HAP-1 (cell line): Measurements from ENCODE around the gene PRTN3.
A peak's percentile ranks its signal among the peaks of the same experiment; 100 is the strongest.
"Not testable (repeated sequence)": the region's sequence is repeated elsewhere in the genome, so short reads cannot be mapped to it uniquely, and the experiment has no call there.

Experiments used
- DNase-seq, 2 experiments: peaks; one replicate each; pipeline ENCODE4 v3.0.0-alpha.2; 2016 to 2020; ENCODE audit warnings: low spot score in 2 of 2
- H3K27me3 ChIP-seq: fragments of 250-450 bp; sonication (Bioruptor Pico); 2 replicates; pipeline ENCODE4 v1.5.1; 2020; ENCODE audit warnings: low read depth, mild to moderate bottlenecking, moderate library complexity
- H3K36me3 ChIP-seq: fragments of 250-450 bp; sonication (Bioruptor Pico); replicated peaks from 2 replicates; pipeline ENCODE4 v1.5.1; 2020; ENCODE audit warnings: mild to moderate bottlenecking
- H3K4me1 ChIP-seq: fragments of 250-450 bp; sonication (Bioruptor Pico); 2 replicates; pipeline ENCODE4 v1.5.1; 2020; ENCODE audit warnings: mild to moderate bottlenecking
- H3K4me3 ChIP-seq: fragments of 250-450 bp; sonication (Bioruptor Pico); 2 replicates; pipeline ENCODE4 v1.5.1; 2020; ENCODE audit warnings: mild to moderate bottlenecking, moderate library complexity
- H3K9me3 ChIP-seq: fragments of 250-450 bp; sonication (Bioruptor Pico); 2 replicates; pipeline ENCODE4 v1.5.1; 2020; ENCODE audit warnings: mild to moderate bottlenecking, moderate library complexity
- in situ Hi-C: fragments of 300-500 bp; cut with MboI; formaldehyde crosslinking; loops from 3 replicates; pipeline ENCODE4 v1.14.3; 2020; ENCODE audit warnings: low sequenced_read_pairs, inconsistent platforms, mixed read lengths

The PRTN3 gene

GRCh38 chr19:816500-816857, 24.3 kb upstream of the PRTN3 start:
- peaks cover 21% of the 10 kb centered on the region for H3K36me3 ChIP-seq
- in situ Hi-C loops, result no loop called here
- no peak overlapping the region for H3K4me3 ChIP-seq
- no peaks in the 10 kb centered on the region for H3K27me3 ChIP-seq
- H3K9me3 ChIP-seq, result no peaks in the 10 kb centered on the region
- DNase-seq, result no peak
- no peaks in the 10 kb centered on the region for H3K4me1 ChIP-seq

- in situ Hi-C loops, H3K36me3 ChIP-seq, H3K4me1 ChIP-seq, H3K27me3 ChIP-seq, DNase-seq, H3K4me3 ChIP-seq, H3K9me3 ChIP-seq: not testable (repeated sequence)
Observed at GRCh38 chr19:820212-820611, 20.6 kb upstream of the PRTN3 start.

GRCh38 chr19:821231-821824, 19.5 kb upstream of the PRTN3 start:
- in situ Hi-C loops, result no loop called here
- H3K4me1 ChIP-seq, result no peaks in the 10 kb centered on the region
- peak in 1 of 2 experiments; percentile 68 for DNase-seq
- no peaks in the 10 kb centered on the region for H3K27me3 ChIP-seq
- H3K4me3 ChIP-seq, result peak overlapping the region; percentile 42
- no peaks in the 10 kb centered on the region for H3K9me3 ChIP-seq
- H3K36me3 ChIP-seq, result no peaks in the 10 kb centered on the region

GRCh38 chr19:821825-822503, 18.8 kb upstream of the PRTN3 start, which contains the start of gene PLPPR3:
PLPPR3 (minus strand) TSS chr19:821955; CDS start chr19:821559, 396 bp downstream.
- Histone ChIP-seq H3K4me3 (peak within 1 kb of the TSS; percentile 42), H3K9me3 (no peaks in the 10 kb centered on the region), H3K36me3 (no peaks in the 10 kb centered on the region), H3K27me3 (no peaks in the 10 kb centered on the region), H3K4me1 (no peaks in the 10 kb centered on the region)
- in situ Hi-C loops, result no loop called here
- peak in 1 of 2 experiments; percentile 51 for DNase-seq

GRCh38 chr19:823565-824121, 17.2 kb upstream of the PRTN3 start:
- no peaks in the 10 kb centered on the region for H3K9me3 ChIP-seq
- H3K4me3 ChIP-seq, result no peak overlapping the region
- no peaks in the 10 kb centered on the region for H3K4me1 ChIP-seq
- in situ Hi-C loops, result no loop called here
- DNase-seq, result no peak
- no peaks in the 10 kb centered on the region for H3K27me3 ChIP-seq
- H3K36me3 ChIP-seq, result no peaks in the 10 kb centered on the region

DNA sequence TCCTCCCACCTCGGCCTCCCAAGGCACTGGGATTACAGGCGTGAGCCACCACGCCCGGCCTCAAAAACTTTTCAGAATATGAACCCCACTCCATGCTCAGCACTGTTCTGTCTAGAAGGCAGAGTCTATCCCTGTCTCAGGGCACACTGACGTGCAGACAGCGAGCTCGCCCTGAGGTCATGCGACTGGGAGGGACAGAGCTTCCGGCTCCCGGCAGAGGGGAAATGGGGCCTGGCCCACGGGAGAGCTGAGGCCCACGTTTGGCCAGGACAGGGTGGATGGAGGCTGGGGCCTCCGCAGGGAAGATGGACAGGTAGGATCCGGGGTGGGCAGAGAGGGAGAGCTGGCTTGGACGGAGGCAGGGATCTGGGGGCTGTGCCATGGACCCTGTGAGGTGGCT, 15.9 kb upstream of the PRTN3 start:
- H3K9me3 ChIP-seq, result no peaks in the 10 kb centered on the region
- H3K27me3 ChIP-seq, result no peaks in the 10 kb centered on the region
- H3K4me1 ChIP-seq, result no peaks in the 10 kb centered on the region
- in situ Hi-C loops, result no loop called here
- H3K36me3 ChIP-seq, result no peaks in the 10 kb centered on the region
- H3K4me3 ChIP-seq, result no peak overlapping the region
- no peak for DNase-seq

DNA sequence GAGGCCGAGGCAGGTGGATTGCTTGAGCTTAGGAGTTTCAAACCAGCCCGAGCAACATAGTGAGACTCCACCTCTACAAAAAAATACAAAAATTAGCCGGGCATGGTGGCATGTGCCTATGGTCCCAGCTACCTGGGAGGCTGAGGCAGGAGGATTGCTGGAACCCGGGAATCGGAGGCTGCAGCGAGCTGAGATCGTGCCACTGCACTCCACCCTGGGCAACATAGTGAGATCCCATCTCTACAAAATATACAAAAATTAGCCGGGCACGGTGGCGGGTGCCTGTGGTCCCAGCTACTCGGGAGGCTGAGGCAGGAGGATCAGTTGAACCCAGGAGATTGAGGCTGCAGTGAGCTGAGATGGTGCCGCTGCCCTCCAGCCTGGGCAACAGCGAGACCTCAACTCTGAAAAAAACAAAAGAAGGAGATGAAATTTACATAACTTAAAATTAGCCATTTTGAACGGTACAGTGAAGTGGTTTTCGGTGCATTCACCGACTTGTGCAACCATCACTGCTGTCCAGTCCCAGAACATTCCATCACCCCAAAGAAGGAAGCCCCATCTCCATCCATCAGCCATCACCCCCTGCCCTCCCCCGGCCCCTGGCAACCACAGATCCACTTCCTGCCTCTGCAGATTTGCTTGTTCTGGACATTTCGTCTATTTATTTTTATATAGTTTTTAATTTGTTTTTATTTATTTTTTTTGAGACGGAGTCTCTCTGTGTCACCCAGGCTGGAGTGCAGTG, 14.7 kb upstream of the PRTN3 start:
- in situ Hi-C loops, result no loop called here
- no peaks in the 10 kb centered on the region for H3K27me3 ChIP-seq
- DNase-seq, result no peak

DNA sequence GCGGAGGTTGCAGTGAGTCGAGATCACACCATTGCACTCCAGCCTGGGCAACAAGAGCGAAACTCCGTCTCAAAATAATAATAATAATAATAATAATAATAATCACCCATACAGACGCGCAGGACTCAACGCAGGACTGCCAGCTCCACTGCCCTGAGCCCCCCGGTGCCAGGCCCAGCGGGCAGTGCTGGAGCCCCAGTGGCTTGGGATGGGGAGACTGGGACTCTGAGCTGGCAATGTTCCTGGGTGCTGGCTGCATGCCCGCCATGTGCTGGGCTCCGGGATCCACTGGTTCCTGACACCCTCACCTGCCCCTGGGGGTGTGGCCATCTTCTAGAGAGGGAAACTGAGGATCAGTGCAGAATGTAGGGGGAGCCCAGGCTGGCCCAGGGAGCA, 13.5 kb upstream of the PRTN3 start:
- Histone ChIP-seq H3K27me3 (no peaks in the 10 kb centered on the region), H3K9me3 (no peaks in the 10 kb centered on the region), H3K36me3 (no peaks in the 10 kb centered on the region), H3K4me3 (no peak overlapping the region), H3K4me1 (no peaks in the 10 kb centered on the region)
- no peak for DNase-seq
- in situ Hi-C loops, result no loop called here

More for the DNA sequence above, 14.7 kb upstream of the PRTN3 start:
- Histone ChIP-seq H3K4me3 (no peak overlapping the region), H3K36me3 (no peaks in the 10 kb centered on the region), H3K4me1 (no peaks in the 10 kb centered on the region), H3K9me3 (no peaks in the 10 kb centered on the region)

GRCh38 chr19:827710-828321, 13.0 kb upstream of the PRTN3 start, which contains the start of gene AZU1:
AZU1 (plus strand) TSS chr19:827837; CDS start chr19:827847, 10 bp downstream.
- no peaks in the 10 kb centered on the region for H3K9me3 ChIP-seq
- H3K4me1 ChIP-seq, result no peaks in the 10 kb centered on the region
- no peak within 1 kb of the TSS for H3K4me3 ChIP-seq
- no peak for DNase-seq
- H3K36me3 ChIP-seq, result no peaks in the 10 kb centered on the region
- in situ Hi-C loops, result no loop called here
- H3K27me3 ChIP-seq, result no peaks in the 10 kb centered on the region

GRCh38 chr19:829129-829758, 11.6 kb upstream of the PRTN3 start:
- Histone ChIP-seq H3K4me1 (no peaks in the 10 kb centered on the region), H3K27me3 (no peaks in the 10 kb centered on the region), H3K9me3 (no peaks in the 10 kb centered on the region), H3K4me3 (no peak overlapping the region), H3K36me3 (no peaks in the 10 kb centered on the region)
- in situ Hi-C loops, result no loop called here
- DNase-seq, result no peak

- in situ Hi-C loops, result no loop called here
- DNase-seq, result no peak
- no peaks in the 10 kb centered on the region for H3K4me1 ChIP-seq
- H3K9me3 ChIP-seq, result no peaks in the 10 kb centered on the region
- H3K36me3 ChIP-seq, result no peaks in the 10 kb centered on the region
- H3K4me3 ChIP-seq, result no peak overlapping the region
- H3K27me3 ChIP-seq, result no peaks in the 10 kb centered on the region
Observed at GRCh38 chr19:831407-832369, 9.1 kb upstream of the PRTN3 start.

- no peaks in the 10 kb centered on the region for H3K4me1 ChIP-seq
- H3K27me3 ChIP-seq, result no peaks in the 10 kb centered on the region
- H3K36me3 ChIP-seq, result no peaks in the 10 kb centered on the region
- no peak for DNase-seq
- in situ Hi-C loops, result no loop called here
- no peaks in the 10 kb centered on the region for H3K9me3 ChIP-seq
- no peak overlapping the region for H3K4me3 ChIP-seq
Observed at GRCh38 chr19:834216-834615, 6.6 kb upstream of the PRTN3 start.
